Upper lobe of left lung (tissue), 4 donors: ENCODE results near the gene DLG3.

ENCODE experiments used
- CTCF ChIP-seq, 6 experiments: fragments of 450-650 bp in 4 of 6; fragments of 200-600 bp in 2 of 6; sonication (generic) in 2 of 6; IDR thresholded peaks; one replicate each; pipeline ENCODE4 v1.5.1; 2016 to 2019; ENCODE audit warnings: antibody characterized with exemption in 6 of 6
- EP300 ChIP-seq, 4 donors: sonication (generic); formaldehyde crosslinking; IDR thresholded peaks; one replicate each; pipeline ENCODE4 v1.5.1; 2017; ENCODE audit warnings: antibody characterized with exemption in 4 of 4, control low read depth in 2 of 4
- POLR2A ChIP-seq, 4 donors: fragments of 450-650 bp; IDR thresholded peaks; one replicate each; pipeline ENCODE4 v1.5.1; 2016 to 2017; ENCODE audit warnings: antibody characterized with exemption in 4 of 4, mild to moderate bottlenecking in 2 of 4
- POLR2AphosphoS5 ChIP-seq, 2 donors: sonication (generic); formaldehyde crosslinking; IDR thresholded peaks; one replicate each; pipeline ENCODE4 v1.5.1; 2017; ENCODE audit warnings: antibody characterized with exemption in 2 of 2

- TF ChIP-seq CTCF (IDR thresholded peaks at IDR 0.05), result no peak
- TF ChIP-seq POLR2A (IDR thresholded peaks at IDR 0.05), result no peak
- TF ChIP-seq EP300 (IDR thresholded peaks at IDR 0.05), result no peak
- TF ChIP-seq POLR2AphosphoS5 (IDR thresholded peaks at IDR 0.05), result no peak
These were observed 19.4 kb downstream of the DLG3 start for GRCh38 chrX:70464051-70464450.
